Mucosa of stomach (tissue), 1 donor: ENCODE results near the gene PARVA.

Experiments
- H3K27me3 ChIP-seq: one replicate; pipeline ENCODE4 v1.7.0; 2013; ENCODE audit warnings: mild to moderate bottlenecking, low read length; ENCODE audit not compliant: control insufficient read depth, insufficient read depth
- H3K36me3 ChIP-seq: one replicate; pipeline ENCODE4 v1.7.0; 2013; ENCODE audit warnings: low read length; ENCODE audit not compliant: control insufficient read depth, insufficient read depth
- H3K4me1 ChIP-seq: one replicate; pipeline ENCODE4 v1.7.0; 2013; ENCODE audit warnings: mild to moderate bottlenecking, low read length; ENCODE audit not compliant: control insufficient read depth, insufficient read depth
- H3K4me3 ChIP-seq: one replicate; pipeline ENCODE4 v1.7.0; 2013; ENCODE audit warnings: low read length
- H3K9ac ChIP-seq: one replicate; pipeline ENCODE4 v1.7.0; 2013; ENCODE audit warnings: mild to moderate bottlenecking, low read length, moderate library complexity
- H3K9me3 ChIP-seq: one replicate; pipeline ENCODE4 v1.7.0; 2013; ENCODE audit warnings: mild to moderate bottlenecking, low read length, moderate library complexity; ENCODE audit not compliant: control insufficient read depth
- donor health status: Pancreatic carcinoma.

PARVA gene

DNA sequence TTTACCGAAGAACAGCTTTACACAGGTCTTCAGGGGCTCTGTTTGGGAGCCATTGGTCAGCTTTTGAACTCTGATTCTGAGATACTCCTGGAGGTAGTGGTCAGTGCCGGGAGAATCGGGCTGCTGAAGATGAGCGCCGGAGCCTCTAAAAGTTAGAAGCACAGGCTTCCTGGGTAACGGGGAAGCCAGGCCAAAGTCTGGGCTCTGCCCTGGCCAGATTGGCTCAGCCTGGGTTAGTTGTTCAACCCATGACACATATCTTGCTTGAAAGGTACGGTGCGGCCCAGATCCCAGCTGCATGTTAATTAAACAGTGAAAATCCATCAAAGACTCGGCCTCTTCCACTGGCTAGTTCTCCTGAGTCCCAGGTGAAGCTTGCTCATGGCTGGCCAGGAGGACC is 18.0 kb downstream of the PARVA start:
- Histone ChIP-seq H3K9ac (no peak overlapping the region), H3K4me1 (peaks cover 13% of the 10 kb centered on the region), H3K4me3 (no peak overlapping the region), H3K9me3 (no peaks in the 10 kb centered on the region), H3K36me3 (no peaks in the 10 kb centered on the region), H3K27me3 (no peaks in the 10 kb centered on the region)

DNA sequence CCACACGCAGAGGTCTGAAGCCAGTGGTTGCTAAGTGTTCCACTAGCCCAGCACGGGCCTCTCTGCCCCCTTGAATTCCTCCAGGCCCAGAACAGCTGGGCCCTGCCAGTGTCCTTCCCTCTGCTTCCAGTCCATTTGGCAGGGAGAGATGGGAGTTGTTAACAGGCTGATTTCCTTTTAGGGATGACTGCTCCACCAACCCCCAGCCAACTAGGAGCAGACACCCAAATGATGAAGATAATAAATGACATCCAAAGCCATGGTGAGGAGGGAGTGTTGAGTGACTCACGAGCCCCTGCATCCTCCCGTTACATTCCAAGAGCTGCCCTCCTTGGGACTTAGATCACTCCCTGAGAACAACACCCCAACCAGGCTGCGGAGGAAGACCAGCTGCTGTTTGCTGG is 20.6 kb downstream of the PARVA start:
- no peaks in the 10 kb centered on the region for H3K9me3 ChIP-seq
- H3K4me1 ChIP-seq, result peaks cover 9% of the 10 kb centered on the region
- H3K27me3 ChIP-seq, result no peaks in the 10 kb centered on the region
- H3K36me3 ChIP-seq, result no peaks in the 10 kb centered on the region
- no peak overlapping the region for H3K4me3 ChIP-seq
- H3K9ac ChIP-seq, result no peak overlapping the region

DNA sequence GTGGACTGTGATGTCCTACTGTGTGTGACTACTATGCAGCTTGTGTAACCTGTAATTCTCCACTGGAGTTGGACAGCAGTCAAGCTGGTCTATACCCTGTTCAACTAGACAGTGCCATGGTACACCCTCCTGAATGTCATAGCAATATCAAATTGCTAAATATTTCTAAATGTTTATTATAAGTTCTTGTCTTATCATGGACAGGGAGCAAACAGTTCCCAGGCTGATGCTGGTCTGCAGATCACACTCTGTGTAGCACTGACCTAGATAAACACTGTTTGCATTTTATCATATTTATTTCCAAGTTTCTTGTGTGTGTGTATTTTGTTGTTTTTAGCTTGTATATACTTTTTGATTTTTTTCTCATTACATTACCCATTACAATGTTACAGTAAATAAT is 22.0 kb downstream of the PARVA start:
- H3K9me3 ChIP-seq, result no peaks in the 10 kb centered on the region
- H3K36me3 ChIP-seq, result no peaks in the 10 kb centered on the region
- H3K4me3 ChIP-seq, result no peak overlapping the region
- peaks cover 18% of the 10 kb centered on the region for H3K4me1 ChIP-seq
- no peak overlapping the region for H3K9ac ChIP-seq
- H3K27me3 ChIP-seq, result no peaks in the 10 kb centered on the region

DNA sequence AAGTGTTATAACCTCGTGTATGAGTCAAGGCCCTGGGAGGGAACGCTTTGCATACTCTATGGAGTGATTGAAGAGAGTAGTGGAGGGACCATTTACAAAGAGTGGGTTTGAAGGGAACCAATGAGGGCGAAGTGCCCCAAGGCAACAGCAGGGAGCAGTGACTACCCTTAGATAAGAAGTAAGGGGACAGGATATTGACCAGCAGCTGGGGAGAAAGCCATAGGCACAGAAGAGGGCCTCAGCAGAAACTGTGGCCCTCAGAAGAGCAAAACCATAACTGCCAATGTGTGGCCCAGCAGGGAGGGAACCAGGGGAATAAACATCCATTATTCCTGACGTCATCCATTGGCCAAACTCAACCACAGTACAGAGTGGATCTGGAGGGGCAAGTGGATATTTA is 24.7 kb downstream of the PARVA start:
- Histone ChIP-seq H3K9me3 (no peaks in the 10 kb centered on the region), H3K4me1 (peaks cover 18% of the 10 kb centered on the region), H3K9ac (no peak overlapping the region), H3K4me3 (no peak overlapping the region), H3K27me3 (no peaks in the 10 kb centered on the region), H3K36me3 (no peaks in the 10 kb centered on the region)

DNA sequence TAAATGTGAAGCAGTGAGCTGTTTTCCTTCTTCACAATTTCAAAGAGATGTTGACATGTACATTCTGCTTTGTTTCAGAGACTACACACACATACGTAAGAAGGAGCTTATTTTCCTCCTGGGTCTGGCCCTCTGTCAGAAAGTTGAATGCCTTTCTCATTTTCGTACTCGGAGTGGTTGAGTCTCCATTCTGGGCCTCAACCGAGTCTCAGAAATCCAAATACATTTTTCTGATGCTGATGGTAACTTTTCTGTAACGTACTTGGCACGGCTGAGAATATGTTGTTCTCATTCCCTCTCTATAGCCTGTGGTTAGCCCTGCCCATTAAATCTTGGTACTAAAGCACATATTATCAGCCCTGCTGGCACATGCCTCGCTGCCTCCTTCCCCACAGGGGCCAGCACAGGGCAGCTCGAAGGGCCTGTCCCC is 25.3 kb downstream of the PARVA start:
- H3K9ac ChIP-seq, result no peak overlapping the region
- H3K4me1 ChIP-seq, result peaks cover 18% of the 10 kb centered on the region
- no peaks in the 10 kb centered on the region for H3K27me3 ChIP-seq
- no peak overlapping the region for H3K4me3 ChIP-seq
- no peaks in the 10 kb centered on the region for H3K36me3 ChIP-seq
- H3K9me3 ChIP-seq, result no peaks in the 10 kb centered on the region

DNA sequence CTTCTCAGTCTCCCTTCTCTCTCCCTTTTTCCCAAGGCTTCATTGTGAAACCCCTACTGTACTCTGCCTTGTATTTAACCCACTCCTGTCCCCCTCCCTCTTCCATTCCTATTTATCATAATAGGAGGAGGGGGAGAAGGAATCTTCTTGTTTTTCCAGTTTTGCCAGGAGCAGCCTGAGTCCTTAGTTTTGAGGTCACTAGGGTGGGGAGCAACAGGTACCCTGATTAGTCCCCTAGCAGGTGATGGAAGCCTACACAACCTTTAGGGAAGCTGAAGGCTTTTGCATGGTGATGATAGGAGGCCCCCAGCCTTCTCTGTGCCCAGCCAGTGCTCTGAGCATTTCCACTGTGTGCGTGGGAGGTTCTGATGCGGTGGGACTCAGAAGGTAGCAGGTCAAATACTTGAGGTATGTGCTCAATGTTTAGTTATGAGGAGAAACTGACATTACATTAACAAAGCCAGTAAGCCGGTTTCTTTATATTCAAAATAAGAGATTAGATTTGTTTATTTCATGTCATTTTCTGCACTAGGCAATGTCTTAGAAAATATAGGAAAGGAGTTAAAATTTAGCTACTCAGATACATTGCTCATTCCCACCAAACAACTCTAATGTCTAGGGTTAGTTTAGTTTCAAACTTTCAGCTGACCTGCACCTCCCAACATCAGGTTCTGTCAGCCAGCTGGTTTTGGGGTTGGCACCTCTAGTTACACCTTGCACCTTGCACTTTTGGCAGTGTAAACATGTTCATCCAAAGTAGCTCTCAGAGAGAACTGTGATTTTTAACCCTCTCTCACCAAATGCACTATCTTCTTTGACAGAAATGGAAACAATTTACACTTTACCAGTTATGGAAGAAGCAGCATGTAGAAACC is 26.0 kb downstream of the PARVA start:
- H3K4me1 ChIP-seq, result peaks cover 18% of the 10 kb centered on the region
- H3K27me3 ChIP-seq, result no peaks in the 10 kb centered on the region
- no peaks in the 10 kb centered on the region for H3K9me3 ChIP-seq
- H3K36me3 ChIP-seq, result no peaks in the 10 kb centered on the region
- no peak overlapping the region for H3K9ac ChIP-seq
- H3K4me3 ChIP-seq, result no peak overlapping the region

DNA sequence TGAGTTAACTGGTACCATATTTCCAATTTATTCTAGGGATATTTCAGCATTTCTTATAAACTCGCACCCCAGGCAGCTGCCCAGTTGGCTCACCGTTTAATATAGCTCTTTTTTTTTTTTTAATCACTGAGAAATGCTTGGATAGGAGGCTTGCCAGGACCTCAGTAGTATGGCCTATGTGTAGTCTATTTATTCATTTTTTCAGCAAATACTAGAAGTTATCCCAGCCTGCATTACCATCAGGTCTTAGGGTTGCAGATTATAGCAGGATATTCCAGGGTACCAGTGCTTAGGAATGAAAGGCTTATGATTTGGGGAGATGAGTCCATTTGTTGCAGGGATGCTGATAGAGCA is 26.6 kb downstream of the PARVA start:
- H3K27me3 ChIP-seq, result no peaks in the 10 kb centered on the region
- no peak overlapping the region for H3K4me3 ChIP-seq
- peaks cover 18% of the 10 kb centered on the region for H3K4me1 ChIP-seq
- H3K36me3 ChIP-seq, result no peaks in the 10 kb centered on the region
- no peak overlapping the region for H3K9ac ChIP-seq
- no peaks in the 10 kb centered on the region for H3K9me3 ChIP-seq

DNA sequence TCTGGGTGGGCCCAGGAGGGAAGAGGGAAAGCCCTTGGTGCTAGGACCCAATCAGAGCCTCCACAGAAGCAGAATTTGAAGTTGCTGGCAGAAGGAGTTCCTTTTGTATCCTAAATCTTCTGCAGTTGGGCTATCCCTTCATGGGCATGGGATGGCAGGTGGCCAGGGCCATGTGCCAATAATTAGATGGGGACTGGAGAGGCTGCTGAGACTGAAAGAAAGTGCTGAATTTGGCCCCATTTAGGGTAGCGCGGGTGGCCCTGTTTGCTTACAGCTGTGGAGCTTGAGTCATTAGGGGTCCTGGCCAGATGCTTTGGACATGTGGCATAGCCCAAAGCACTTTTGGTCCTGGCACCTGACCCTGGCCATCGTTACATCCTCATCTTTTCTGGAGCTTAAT is 27.1 kb downstream of the PARVA start:
- Histone ChIP-seq H3K4me1 (peaks cover 18% of the 10 kb centered on the region), H3K4me3 (no peak overlapping the region), H3K27me3 (no peaks in the 10 kb centered on the region), H3K9me3 (no peaks in the 10 kb centered on the region), H3K36me3 (no peaks in the 10 kb centered on the region), H3K9ac (no peak overlapping the region)

DNA sequence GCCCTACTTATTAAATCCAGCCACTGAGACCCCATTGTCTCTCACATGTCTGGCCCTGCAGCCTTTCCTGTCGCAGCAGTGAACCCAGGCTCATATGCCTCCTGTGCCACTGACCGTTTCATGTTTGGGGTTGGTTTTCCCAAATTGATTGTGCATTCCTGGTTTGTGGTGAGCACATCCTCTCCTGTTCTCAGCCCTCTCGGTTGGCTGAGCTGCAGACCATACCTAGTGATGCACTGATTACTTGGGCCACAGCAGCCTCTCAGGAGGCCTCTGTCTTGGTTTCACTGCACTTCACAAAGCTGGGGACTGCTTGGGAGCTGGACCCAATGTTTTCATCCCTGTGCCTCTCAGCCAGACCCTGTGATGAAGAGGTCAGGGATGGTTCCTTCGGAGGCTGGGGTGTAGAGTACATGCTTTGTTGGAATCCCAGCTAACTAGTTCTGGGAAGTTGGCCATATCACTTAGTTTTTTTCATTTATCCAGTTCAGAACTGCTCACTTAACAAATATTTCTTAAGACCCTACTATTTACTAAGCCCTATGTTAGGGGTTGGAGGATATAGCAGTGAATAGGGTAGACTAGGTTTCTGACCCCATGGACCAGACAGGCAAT is 30.9 kb downstream of the PARVA start:
- Histone ChIP-seq H3K9me3 (no peaks in the 10 kb centered on the region), H3K27me3 (no peaks in the 10 kb centered on the region), H3K9ac (no peak overlapping the region), H3K36me3 (no peaks in the 10 kb centered on the region), H3K4me3 (no peak overlapping the region), H3K4me1 (peaks cover 6% of the 10 kb centered on the region)

DNA sequence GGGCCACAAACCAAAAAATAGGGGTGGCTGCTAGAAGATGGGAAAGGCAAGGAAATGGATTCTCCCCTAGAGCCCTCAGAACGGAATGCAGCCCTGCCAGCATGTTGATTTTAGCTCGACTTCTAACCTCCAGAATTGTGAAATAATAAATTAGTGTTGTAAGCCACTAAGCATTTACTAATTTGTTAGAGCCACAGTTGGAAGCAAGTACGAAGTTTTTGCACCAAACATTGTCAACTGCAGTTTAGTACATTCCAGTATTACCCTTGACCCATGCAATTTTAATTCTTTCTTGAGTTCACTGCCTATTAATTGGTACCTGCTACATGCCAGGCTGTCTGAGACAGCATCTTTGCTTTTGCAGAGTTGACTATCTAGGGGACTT is 32.2 kb downstream of the PARVA start:
- H3K4me3 ChIP-seq, result no peak overlapping the region

DNA sequence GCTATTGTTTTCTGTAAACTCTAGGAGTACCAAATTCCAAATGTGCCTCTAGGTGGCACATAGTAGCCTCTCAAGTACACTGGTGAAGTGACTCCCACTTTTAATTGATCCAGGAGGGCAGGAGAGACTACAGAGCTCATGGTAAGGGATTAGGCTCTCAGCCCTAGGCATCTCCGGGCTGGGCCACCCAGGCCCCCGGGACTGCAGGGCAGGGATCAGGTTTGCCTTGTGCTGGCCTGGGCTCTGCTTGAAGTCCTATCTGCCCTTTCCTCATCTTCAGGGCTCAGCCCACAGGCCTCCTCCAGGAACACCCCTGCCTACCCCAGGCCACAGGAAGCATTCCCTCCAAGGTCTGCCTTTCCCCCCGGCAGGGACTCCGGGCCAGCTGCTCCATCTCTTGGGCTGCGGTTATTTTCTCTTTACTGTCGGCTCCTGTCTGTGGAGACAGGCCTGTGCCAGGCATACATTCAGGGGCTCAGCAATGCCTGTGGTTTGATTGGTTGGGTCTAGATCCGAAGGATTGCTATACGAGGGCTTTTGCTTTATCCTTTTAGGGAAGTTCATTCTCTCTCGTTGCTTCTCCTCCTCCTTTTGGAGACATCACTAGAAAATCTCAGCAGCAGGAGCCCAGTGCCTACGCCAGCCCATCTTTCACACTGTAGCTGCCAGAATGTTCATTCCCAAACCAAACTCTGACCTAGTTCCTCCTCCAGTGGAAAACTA is 32.8 kb downstream of the PARVA start:
- no peak overlapping the region for H3K4me3 ChIP-seq
- H3K27me3 ChIP-seq, result no peaks in the 10 kb centered on the region
- H3K36me3 ChIP-seq, result no peaks in the 10 kb centered on the region
- H3K4me1 ChIP-seq, result no peaks in the 10 kb centered on the region
- no peaks in the 10 kb centered on the region for H3K9me3 ChIP-seq
- no peak overlapping the region for H3K9ac ChIP-seq

More for the DNA sequence above, 32.2 kb downstream of the PARVA start:
- H3K4me1 ChIP-seq, result no peaks in the 10 kb centered on the region
- no peaks in the 10 kb centered on the region for H3K27me3 ChIP-seq
- H3K36me3 ChIP-seq, result no peaks in the 10 kb centered on the region
- no peak overlapping the region for H3K9ac ChIP-seq
- H3K9me3 ChIP-seq, result no peaks in the 10 kb centered on the region

DNA sequence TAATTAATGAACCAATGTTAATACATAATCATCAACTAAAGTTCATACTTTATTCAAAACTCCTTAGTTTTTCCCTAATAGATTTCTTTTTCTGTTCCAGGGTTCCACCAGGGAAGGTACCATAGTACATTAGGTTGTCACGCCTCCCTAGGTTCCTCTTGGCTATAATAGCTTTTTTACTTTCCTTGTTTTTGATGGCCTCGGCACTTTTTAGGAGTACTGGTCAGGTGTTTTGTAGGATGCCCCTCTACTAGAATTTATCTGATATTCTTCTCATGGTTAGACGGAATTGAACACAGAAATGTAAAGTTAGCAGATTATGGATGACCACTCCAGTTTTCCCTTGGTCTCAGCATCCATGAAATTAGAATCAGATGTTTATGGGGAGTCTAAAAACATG is 34.0 kb downstream of the PARVA start:
- Histone ChIP-seq H3K36me3 (no peaks in the 10 kb centered on the region), H3K4me3 (no peak overlapping the region), H3K9me3 (no peaks in the 10 kb centered on the region), H3K27me3 (no peaks in the 10 kb centered on the region), H3K9ac (no peak overlapping the region), H3K4me1 (no peaks in the 10 kb centered on the region)
